ENCODE measurements around the gene ZIC4. TPM values are rescaled to one million over a fixed set of nuclear protein-coding genes. Genes with fewer than 3 reads are reported as not detected.

ZIC4 gene
- total RNA-seq, result not detected

GRCh38 chr3:147406028-147406931, at the start of gene ZIC4:
Gene ZIC4, minus strand, starts transcription at chr3:147406543. Its CDS starts 3,746 bp downstream, at chr3:147402797.

GRCh38 chr3:147409143-147410115, 3.1 kb upstream of the ZIC4 start, which contains the start of gene ZIC1:
Gene ZIC1, plus strand, starts transcription at chr3:147409365. Its CDS starts 748 bp downstream, at chr3:147410113.

Other genes starting within 250 kb of the ZIC4 start
- not detected for gene ZIC1, start 2.8 kb upstream of the ZIC4 start, total RNA-seq

Data from melanocyte of skin (primary cell).